Peyer's patch (tissue), 4 donors: ENCODE results near the gene HSD17B11. TPM values are rescaled to one million over a fixed set of nuclear protein-coding genes. Genes with fewer than 3 reads are reported as not detected.
"Not testable (repeated sequence)": the region's sequence is repeated elsewhere in the genome, so short reads cannot be mapped to it uniquely, and the experiment has no call there.

Experiments
- DNase-seq, 3 donors: peaks; one replicate each; pipeline ENCODE4 v3.0.0-alpha.2; 2017 to 2019
- H3K27ac ChIP-seq, 4 donors: fragments of 200-600 bp; sonication (generic); one replicate each; pipeline ENCODE4 v1.5.1; 2016 to 2019
- H3K27me3 ChIP-seq, 2 donors: fragments of 200-600 bp; sonication (generic); one replicate each; pipeline ENCODE4 v1.5.1; 2019
- H3K36me3 ChIP-seq, 3 donors: fragments of 200-600 bp; sonication (generic); one replicate each; pipeline ENCODE4 v1.5.1; 2016 to 2019
- H3K4me1 ChIP-seq, 4 donors: fragments of 200-600 bp; sonication (generic); one replicate each; pipeline ENCODE4 v1.5.1; 2016 to 2019
- H3K4me3 ChIP-seq, 4 donors: fragments of 200-600 bp; sonication (generic); 1 replicate in 3 of 4; 2 replicates in 1 of 4; pipeline ENCODE4 v1.5.1; 2016 to 2019; ENCODE audit warnings: mild to moderate bottlenecking in 1 of 4
- H3K9me3 ChIP-seq, 4 donors: fragments of 200-600 bp; sonication (generic); one replicate each; pipeline ENCODE4 v1.5.1; 2016 to 2019; ENCODE audit warnings: mild to moderate bottlenecking in 1 of 4
- CTCF ChIP-seq, 6 experiments: fragments of 450-650 bp in 4 of 6; fragments of 200-600 bp in 2 of 6; sonication (generic) in 1 of 6; IDR thresholded peaks; one replicate each; pipeline ENCODE4 v1.5.1; 2017 to 2019; ENCODE audit warnings: antibody characterized with exemption in 6 of 6, mild to moderate bottlenecking in 3 of 6, moderate library complexity in 1 of 6
- POLR2A ChIP-seq, 2 donors: fragments of 450-650 bp; IDR thresholded peaks; one replicate each; pipeline ENCODE4 v1.5.1; 2017; ENCODE audit warnings: antibody characterized with exemption in 2 of 2, mild to moderate bottlenecking in 2 of 2, moderate library complexity in 2 of 2
- total RNA-seq, 4 donors: library from RNA; depleted of rRNA; stranded (reverse); fragments of >200 nt; gene quantifications; one replicate each; pipeline ENCODE4 v1.1.0, GENCODE V29; 2016

The HSD17B11 gene
- total RNA-seq, 4 donors from 2014 or later, result 81.7 to 873 (median 330) TPM

DNA sequence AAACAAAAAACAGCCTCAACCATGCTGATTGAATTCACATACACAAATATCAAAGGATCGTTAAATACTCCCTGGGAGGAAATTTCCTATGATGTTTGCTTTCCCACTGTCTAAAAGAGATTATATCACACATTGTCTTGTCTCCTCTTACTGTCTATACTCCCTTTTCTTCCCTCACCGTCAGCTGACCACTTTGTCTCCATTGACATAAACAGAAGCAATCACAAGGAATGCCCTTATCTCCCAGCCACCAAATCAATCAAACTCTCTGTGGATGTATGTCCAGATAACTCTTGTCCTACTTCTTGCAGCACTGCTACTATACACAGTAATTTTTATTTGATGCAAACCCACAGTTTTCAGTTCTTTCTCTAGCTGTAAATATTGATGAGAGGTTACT is 19.2 kb upstream of the HSD17B11 start:
- Histone ChIP-seq H3K27ac (peak overlapping the region in 2 of 4 donors; percentile 32 to 69), H3K36me3 (no peaks in the 10 kb centered on the region), H3K27me3 (no peaks in the 10 kb centered on the region), H3K4me3 (no peak overlapping the region), H3K9me3 (no peaks in the 10 kb centered on the region), H3K4me1 (peaks cover 0 to 25% (median 0%) of the 10 kb centered on the region in 4 donors)
- TF ChIP-seq POLR2A (IDR thresholded peaks at IDR 0.05), result no peak
- DNase-seq, result no peak

DNA sequence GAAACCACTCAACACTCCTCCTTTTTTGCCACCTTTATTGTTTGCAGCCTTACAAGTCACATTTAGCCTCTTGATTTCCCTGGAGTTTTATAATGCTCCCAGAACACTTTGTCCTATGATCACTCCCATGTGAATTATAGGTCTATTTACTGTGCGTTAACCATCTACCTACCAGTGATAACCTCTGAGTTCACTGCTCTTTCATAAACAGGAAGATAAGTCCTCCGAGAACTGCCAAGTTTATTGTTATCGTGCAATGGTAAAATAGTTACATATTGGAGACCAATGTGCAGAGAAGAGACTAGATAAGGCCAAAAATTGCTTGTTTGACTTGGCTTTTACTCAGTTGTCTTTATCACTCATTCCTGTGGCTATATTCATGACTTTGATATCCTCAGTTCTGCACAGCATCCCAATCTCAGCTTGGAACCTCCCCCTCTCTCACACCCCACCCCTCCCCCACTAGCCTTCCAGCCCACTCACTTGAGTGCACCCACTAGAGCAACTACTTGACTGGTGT is 18.5 kb upstream of the HSD17B11 start:
- no peak for DNase-seq

GRCh38 chr4:87406902-87407301 is 15.9 kb upstream of the HSD17B11 start:
- H3K9me3 ChIP-seq, H3K4me3 ChIP-seq, H3K36me3 ChIP-seq, H3K27me3 ChIP-seq, DNase-seq: not testable (repeated sequence)
- peaks cover 0 to 25% (median 0%) of the 10 kb centered on the region in 4 donors for H3K4me1 ChIP-seq
- peak overlapping the region in 2 of 4 donors; percentile 29 to 73 for H3K27ac ChIP-seq

More for the DNA sequence above, 18.5 kb upstream of the HSD17B11 start:
- Histone ChIP-seq H3K27me3 (no peaks in the 10 kb centered on the region), H3K27ac (peak overlapping the region in 3 of 4 donors; percentile 41 to 80 (median 79)), H3K9me3 (no peaks in the 10 kb centered on the region), H3K4me3 (no peak overlapping the region), H3K36me3 (no peaks in the 10 kb centered on the region), H3K4me1 (peaks cover 0 to 25% (median 0%) of the 10 kb centered on the region in 4 donors)
- TF ChIP-seq POLR2A (IDR thresholded peaks at IDR 0.05), result no peak
- TF ChIP-seq CTCF (IDR thresholded peaks at IDR 0.05), result no peak

DNA sequence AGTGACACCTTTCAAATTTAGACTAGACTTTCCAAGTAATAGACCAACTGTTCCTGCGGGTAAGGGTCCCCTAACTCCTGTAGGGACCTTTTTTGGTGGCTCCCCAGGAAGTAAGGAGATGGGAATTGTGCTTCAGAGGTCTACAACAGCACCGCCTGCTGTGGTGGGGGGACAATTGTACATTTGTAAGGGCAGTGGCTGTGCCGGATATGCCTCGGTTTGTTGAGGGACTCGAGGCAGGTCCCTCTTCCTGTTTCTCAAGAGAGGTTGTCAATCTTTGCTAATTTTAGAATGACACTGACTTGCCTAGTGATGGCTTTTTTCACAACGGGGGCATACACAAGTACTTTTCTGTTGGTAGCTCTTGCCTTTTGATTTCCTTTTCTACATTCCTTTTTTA is 15.5 kb upstream of the HSD17B11 start:
- H3K36me3 ChIP-seq, result no peaks in the 10 kb centered on the region
- H3K4me1 ChIP-seq, result peaks cover 0 to 25% (median 0%) of the 10 kb centered on the region in 4 donors
- H3K9me3 ChIP-seq, result no peaks in the 10 kb centered on the region
- H3K4me3 ChIP-seq, result no peak overlapping the region
- H3K27ac ChIP-seq, result peak overlapping the region in 2 of 4 donors; percentile 29 to 73
- DNase-seq, result peak in 1 of 3 donors; percentile 34
- TF ChIP-seq CTCF (IDR thresholded peaks at IDR 0.05) (no peak), POLR2A (IDR thresholded peaks at IDR 0.05) (no peak)
- no peaks in the 10 kb centered on the region for H3K27me3 ChIP-seq

DNA sequence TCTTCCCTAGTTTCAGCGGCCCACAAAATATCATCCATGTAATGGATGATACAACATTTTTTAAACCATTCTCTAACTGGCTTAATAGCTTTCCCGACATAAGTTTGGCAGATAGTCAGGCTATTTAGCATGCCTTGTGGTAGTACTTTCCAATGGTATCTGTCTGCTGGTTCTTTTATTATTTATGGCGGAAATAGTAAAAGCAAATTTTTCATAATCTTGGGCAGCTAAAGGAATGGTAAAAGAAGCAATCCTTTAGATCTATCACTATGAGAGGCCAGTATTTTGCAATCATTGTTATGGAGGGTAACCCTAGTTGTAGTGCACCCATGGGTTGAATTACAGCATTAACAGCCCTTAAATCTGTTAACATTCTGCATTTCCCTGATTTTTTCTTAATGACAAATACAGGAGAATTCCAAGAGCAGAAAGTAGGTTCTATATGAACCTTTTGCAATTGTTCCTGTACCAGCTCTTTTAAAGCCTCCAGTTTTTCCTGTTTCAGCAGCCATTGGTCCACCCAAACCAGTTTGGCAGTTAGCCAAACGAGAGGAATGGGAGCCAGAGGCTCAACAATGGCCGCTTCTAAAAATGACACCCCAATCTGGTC is 14.3 kb upstream of the HSD17B11 start:
- Histone ChIP-seq H3K9me3 (no peaks in the 10 kb centered on the region), H3K4me1 (peaks cover 0 to 25% (median 0%) of the 10 kb centered on the region in 4 donors), H3K4me3 (no peak overlapping the region), H3K27me3 (no peaks in the 10 kb centered on the region), H3K27ac (no peak overlapping the region), H3K36me3 (no peaks in the 10 kb centered on the region)
- DNase-seq, result no peak
- TF ChIP-seq POLR2A (IDR thresholded peaks at IDR 0.05) (no peak), CTCF (IDR thresholded peaks at IDR 0.05) (no peak)

GRCh38 chr4:87403732-87404131 is 12.7 kb upstream of the HSD17B11 start:
- peaks cover 0 to 19% (median 0%) of the 10 kb centered on the region in 4 donors for H3K4me1 ChIP-seq
- not testable (repeated sequence) for DNase-seq, H3K4me3 ChIP-seq, H3K36me3 ChIP-seq, H3K9me3 ChIP-seq, H3K27ac ChIP-seq, H3K27me3 ChIP-seq
- TF ChIP-seq CTCF (IDR thresholded peaks at IDR 0.05), result peak in 1 of 6 experiments; percentile 7
